GM13976 (cell line): ENCODE data around the gene CPE.

Experiments used
- DNase-seq: peaks from one replicate; pipeline ENCODE4 v3.0.0; 2012; ENCODE audit warnings: low spot score
- CTCF ChIP-seq: IDR thresholded peaks from 2 replicates; pipeline ENCODE4 v1.5.1; 2012; ENCODE audit warnings: borderline replicate concordance, mild to moderate bottlenecking; ENCODE audit not compliant: insufficient read depth; ENCODE audit errors: extremely low read depth, missing control alignments, control extremely low read depth
- in situ Hi-C: fragments of 300-500 bp; cut with MboI; formaldehyde crosslinking; loops from one replicate; pipeline ENCODE4 v1.12.0; 2022; ENCODE audit warnings: low sequenced_read_pairs, mixed read lengths, inconsistent platforms; ENCODE audit not compliant: unreplicated experiment

The CPE gene

GRCh38 chr4:165364452-165365080, 14.2 kb upstream of the CPE start:
- TF ChIP-seq CTCF, result no peak
- in situ Hi-C loops, result no loop called here
- DNase-seq, result no peak

GRCh38 chr4:165367040-165367439, 11.8 kb upstream of the CPE start:
- TF ChIP-seq CTCF, result no peak
- DNase-seq, result no peak
- in situ Hi-C loops, result no loop called here

- DNase-seq, result no peak
- in situ Hi-C loops, result no loop called here
- no peak for TF ChIP-seq CTCF
Observed at GRCh38 chr4:165368114-165368513, 10.7 kb upstream of the CPE start.

DNA sequence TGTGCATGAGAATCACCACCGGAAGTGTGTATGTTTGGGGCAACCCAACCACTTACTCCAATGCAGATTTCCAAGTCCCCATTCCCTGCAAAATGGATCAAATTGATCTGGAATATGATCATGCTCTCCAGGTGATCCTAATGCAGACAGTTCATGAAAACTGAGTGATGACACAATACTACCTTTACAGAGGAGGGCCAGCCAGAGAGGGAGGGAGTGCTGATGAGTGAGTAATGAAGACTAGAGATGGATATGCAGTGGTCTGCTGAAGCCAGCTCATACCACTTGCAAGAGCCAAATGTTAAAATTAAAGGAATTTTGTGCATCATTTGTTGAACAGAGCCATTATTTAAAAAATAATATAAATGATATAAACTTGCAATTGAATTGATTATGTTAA, 10.2 kb upstream of the CPE start:
- no peak for TF ChIP-seq CTCF
- DNase-seq, result no peak
- in situ Hi-C loops, result no loop called here

- no peak for DNase-seq
- no peak for TF ChIP-seq CTCF
- in situ Hi-C loops, result no loop called here
Observed at GRCh38 chr4:165369522-165369921, 9.3 kb upstream of the CPE start.

DNA sequence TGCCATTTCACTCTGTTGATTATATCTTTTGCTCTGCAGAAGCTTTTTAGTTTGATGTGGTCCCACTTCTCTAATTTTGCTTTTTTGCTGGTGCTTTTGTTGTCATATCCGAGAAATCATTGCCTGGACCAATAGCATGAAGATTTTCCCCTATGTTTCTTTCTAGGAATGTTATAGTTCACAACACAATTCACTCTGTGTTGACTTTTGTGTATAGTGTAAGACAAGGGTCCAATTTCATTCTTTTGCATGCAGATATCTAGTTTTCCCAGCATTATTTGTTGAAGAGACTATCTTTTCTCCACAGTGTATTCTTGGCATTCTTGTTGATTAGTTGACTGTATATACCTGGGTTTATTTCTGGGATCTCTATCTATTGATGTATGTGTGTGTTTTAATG, 8.3 kb upstream of the CPE start:
- no peak for DNase-seq
- in situ Hi-C loops, result no loop called here
- no peak for TF ChIP-seq CTCF
